NCI-H128 (cell line): Measurements from ENCODE around the gene ASB11.

Source experiments
- DNase-seq: peaks from one replicate; lab custom pipeline; 2025; ENCODE audit not compliant: unreplicated experiment; lab: John Stamatoyannopoulos, UW

Gene ASB11

GRCh38 chrX:15235001-15235400 lies 80.4 kb downstream of the ASB11 start:
- DNase-seq: no peak

GRCh38 chrX:15233416-15234015 lies 81.9 kb downstream of the ASB11 start:
- no peak for DNase-seq
